ENCODE results near the gene FRMD6. TPM values are rescaled to one million over a fixed set of nuclear protein-coding genes. Genes with fewer than 3 reads are reported as not detected.

Gene FRMD6
- polyA plus RNA-seq, 1 experiment: 221 TPM

- Histone ChIP-seq H3K4me3 (ENCODE audit: low read depth, low read length) (no peak overlapping the region), H3K27ac (ENCODE audit: low read depth, low read length) (no peak overlapping the region), H3K9me3 (ENCODE audit: control insufficient read depth, insufficient read depth, low read length) (peaks cover 2% of the 10 kb centered on the region; the same call in 1 of the 2 replicates), H3K27me3 (ENCODE audit: control insufficient read depth, insufficient read depth, low read length) (no peaks in the 10 kb centered on the region)
- ChIA-PET POLR2A (interaction anchor here (0.9 kb wide), 1 partner anchor 120 kb away, joined by 4 read pairs; no protein-coding TSS in a partner anchor), CTCF (interaction anchor here (1.8 to 2.0 kb wide), 2 partner anchors 113 to 384 kb away, joined by 3 to 6 read pairs; no protein-coding TSS in a partner anchor)
- DNase-seq (ENCODE audit: low read depth, low spot score): no peak
- TF ChIP-seq CTCF (IDR thresholded peaks at IDR 0.05; ENCODE audit: low read depth, low read length): no peak
Observed at GRCh38 chr14:51666826-51667225, 15.1 kb downstream of the FRMD6 start.

GRCh38 chr14:51668870-51669269 lies 17.2 kb downstream of the FRMD6 start:
- no peak overlapping the region for H3K27ac ChIP-seq (ENCODE audit: low read depth, low read length)

GRCh38 chr14:51674294-51675002 lies 22.7 kb downstream of the FRMD6 start:
- ChIA-PET CTCF (no interaction called here), POLR2A (interaction anchor here (0.7 kb wide), 1 partner anchor 215 kb away, joined by 3 read pairs; no protein-coding TSS in a partner anchor)
- no peak for DNase-seq (ENCODE audit: low read depth, low spot score)
- Histone ChIP-seq H3K27me3 (ENCODE audit: control insufficient read depth, insufficient read depth, low read length) (no peaks in the 10 kb centered on the region), H3K9me3 (ENCODE audit: control insufficient read depth, insufficient read depth, low read length) (no peaks in the 10 kb centered on the region), H3K4me3 (ENCODE audit: low read depth, low read length) (no peak overlapping the region), H3K27ac (ENCODE audit: low read depth, low read length) (peak overlapping the region; percentile 42)
- TF ChIP-seq CTCF (IDR thresholded peaks at IDR 0.05; ENCODE audit: low read depth, low read length): no peak

More at GRCh38 chr14:51668870-51669269, 17.2 kb downstream of the FRMD6 start:
- TF ChIP-seq CTCF (IDR thresholded peaks at IDR 0.05; ENCODE audit: low read depth, low read length): no peak
- POLR2A ChIA-PET: interaction anchor here (0.6 to 1.5 kb wide), 2 partner anchors 17 to 378 kb away, joined by 5 to 8 read pairs; partner anchors contain the start of gene FRMD6
- H3K4me3 ChIP-seq (ENCODE audit: low read depth, low read length): no peak overlapping the region
- CTCF ChIA-PET: interaction anchor here (0.6 to 1.3 kb wide), 3 partner anchors 16 to 385 kb away, joined by 3 read pairs; no protein-coding TSS in a partner anchor
- H3K27me3 ChIP-seq (ENCODE audit: control insufficient read depth, insufficient read depth, low read length): no peaks in the 10 kb centered on the region
- DNase-seq (ENCODE audit: low read depth, low spot score): no peak
- peaks cover 2% of the 10 kb centered on the region; the same call in 1 of the 2 replicates for H3K9me3 ChIP-seq (ENCODE audit: control insufficient read depth, insufficient read depth, low read length)

GRCh38 chr14:51676549-51676948 lies 24.8 kb downstream of the FRMD6 start:
- TF ChIP-seq CTCF (IDR thresholded peaks at IDR 0.05; ENCODE audit: low read depth, low read length): no peak
- Histone ChIP-seq H3K9me3 (ENCODE audit: control insufficient read depth, insufficient read depth, low read length) (no peaks in the 10 kb centered on the region), H3K27me3 (ENCODE audit: control insufficient read depth, insufficient read depth, low read length) (no peaks in the 10 kb centered on the region), H3K27ac (ENCODE audit: low read depth, low read length) (no peak overlapping the region), H3K4me3 (ENCODE audit: low read depth, low read length) (no peak overlapping the region)
- ChIA-PET CTCF (interaction anchor here (1.2 kb wide), 1 partner anchor 394 kb away, joined by 3 read pairs; no protein-coding TSS in a partner anchor), POLR2A (no interaction called here)
- no peak for DNase-seq (ENCODE audit: low read depth, low spot score)

- ChIA-PET CTCF (no interaction called here), POLR2A (no interaction called here)
- Histone ChIP-seq H3K27me3 (ENCODE audit: control insufficient read depth, insufficient read depth, low read length) (no peaks in the 10 kb centered on the region), H3K4me3 (ENCODE audit: low read depth, low read length) (no peak overlapping the region), H3K9me3 (ENCODE audit: control insufficient read depth, insufficient read depth, low read length) (no peaks in the 10 kb centered on the region), H3K27ac (ENCODE audit: low read depth, low read length) (peak overlapping the region; percentile 47)
- TF ChIP-seq CTCF (IDR thresholded peaks at IDR 0.05; ENCODE audit: low read depth, low read length): no peak
- DNase-seq (ENCODE audit: low read depth, low spot score): peak; percentile 38
Observed at GRCh38 chr14:51677266-51677665, 25.6 kb downstream of the FRMD6 start.

All from AG04450 (cell line).